Upper lobe of left lung (tissue), 6 donors: Measurements from ENCODE around the gene RS1. TPM values are rescaled to one million over a fixed set of nuclear protein-coding genes. Genes with fewer than 3 reads are reported as not detected.

Source experiments
- ATAC-seq, 2 donors: fragments of 200-7000 bp; cut with Tn5 transposase; one replicate each; pipeline ENCODE4 v1.9.1; 2022; ENCODE audit warnings: mild to moderate bottlenecking in 2 of 2, moderate library complexity in 2 of 2; ENCODE audit not compliant: low FRiP score in 2 of 2
- DNase-seq, 2 donors: peaks; one replicate each; pipeline ENCODE4 v3.0.0-alpha.2; 2019 to 2020
- H3K27ac ChIP-seq, 4 donors: fragments of 200-600 bp; sonication (generic); one replicate each; pipeline ENCODE4 v1.5.1; 2016 to 2019
- H3K27me3 ChIP-seq, 4 donors: fragments of 200-600 bp; sonication (generic); one replicate each; pipeline ENCODE4 v1.5.1; 2017 to 2019
- H3K36me3 ChIP-seq, 4 donors: fragments of 200-600 bp; sonication (generic); one replicate each; pipeline ENCODE4 v1.5.1; 2016 to 2019
- H3K4me1 ChIP-seq, 4 donors: fragments of 200-600 bp; sonication (generic); one replicate each; pipeline ENCODE4 v1.5.1; 2018 to 2019
- H3K4me3 ChIP-seq, 4 donors: fragments of 200-600 bp; sonication (generic); one replicate each; pipeline ENCODE4 v1.5.1; 2017 to 2019; ENCODE audit warnings: mild to moderate bottlenecking in 2 of 4, moderate library complexity in 1 of 4
- H3K9me3 ChIP-seq, 4 donors: fragments of 200-600 bp; sonication (generic); one replicate each; pipeline ENCODE4 v1.5.1; 2018 to 2019
- EP300 ChIP-seq, 4 donors: sonication (generic); formaldehyde crosslinking; IDR thresholded peaks; one replicate each; pipeline ENCODE4 v1.5.1; 2017; ENCODE audit warnings: antibody characterized with exemption in 4 of 4, control low read depth in 2 of 4
- POLR2A ChIP-seq, 4 donors: fragments of 450-650 bp; IDR thresholded peaks; one replicate each; pipeline ENCODE4 v1.5.1; 2016 to 2017; ENCODE audit warnings: antibody characterized with exemption in 4 of 4, mild to moderate bottlenecking in 2 of 4
- POLR2AphosphoS5 ChIP-seq, 2 donors: sonication (generic); formaldehyde crosslinking; IDR thresholded peaks; one replicate each; pipeline ENCODE4 v1.5.1; 2017; ENCODE audit warnings: antibody characterized with exemption in 2 of 2
- WGBS, 2 donors: methylation state at CpG; one replicate each; pipeline ENCODE4 v1.1.5; 2017 to 2018; 5-methylcytosine and 5-hydroxymethylcytosine counted together
- total RNA-seq, 6 donors: library from RNA; depleted of rRNA in 4 of 6; stranded (reverse); fragments of >200 nt in 4 of 6; gene quantifications; one replicate each; pipeline versions ENCODE4 v1.1.0 to v1.2.1, GENCODE V29; 2016 to 2021
- TF ChIP-seq, protein P1 (sequence below), 6 experiments: fragments of 450-650 bp in 4 of 6; fragments of 200-600 bp in 2 of 6; sonication (generic) in 2 of 6; IDR thresholded peaks; one replicate each; pipeline ENCODE4 v1.5.1; 2016 to 2019; ENCODE audit warnings: antibody characterized with exemption in 6 of 6
- donor health status: DM: no; HTN: no; CAD: no; lungs with moderate emphysema.
- donor health status: DM: no; HTN: yes; CAD: no; lungs with severe emphysema.

Gene RS1
- total RNA-seq, 6 donors from 2014 or later: 1.0 to 6.7 (median 4.9) TPM

DNA sequence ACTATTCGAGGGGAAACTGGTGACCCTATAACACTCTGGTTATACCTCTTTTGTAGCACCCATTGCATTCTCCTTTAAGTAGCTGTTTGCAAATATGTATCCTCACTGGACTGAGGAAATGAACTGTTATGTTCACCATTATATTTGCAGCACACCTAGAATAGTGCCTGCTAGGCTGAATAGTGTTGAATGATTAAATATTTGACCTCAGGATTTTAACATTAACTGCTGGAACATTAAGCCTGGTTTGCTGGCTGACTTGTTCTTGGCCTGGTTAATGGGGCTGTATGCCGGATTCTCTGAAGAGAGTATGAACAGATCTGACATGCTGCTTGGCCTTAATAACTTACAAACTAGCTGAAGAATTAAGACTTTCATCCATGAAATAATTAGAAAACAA, 80.1 kb downstream of the RS1 start:
- ATAC-seq: no peak
- TF ChIP-seq EP300 (IDR thresholded peaks at IDR 0.05): no peak
- TF ChIP-seq POLR2AphosphoS5 (IDR thresholded peaks at IDR 0.05): no peak
- TF ChIP-seq POLR2A (IDR thresholded peaks at IDR 0.05): no peak
- TF ChIP-seq, protein P1, sequence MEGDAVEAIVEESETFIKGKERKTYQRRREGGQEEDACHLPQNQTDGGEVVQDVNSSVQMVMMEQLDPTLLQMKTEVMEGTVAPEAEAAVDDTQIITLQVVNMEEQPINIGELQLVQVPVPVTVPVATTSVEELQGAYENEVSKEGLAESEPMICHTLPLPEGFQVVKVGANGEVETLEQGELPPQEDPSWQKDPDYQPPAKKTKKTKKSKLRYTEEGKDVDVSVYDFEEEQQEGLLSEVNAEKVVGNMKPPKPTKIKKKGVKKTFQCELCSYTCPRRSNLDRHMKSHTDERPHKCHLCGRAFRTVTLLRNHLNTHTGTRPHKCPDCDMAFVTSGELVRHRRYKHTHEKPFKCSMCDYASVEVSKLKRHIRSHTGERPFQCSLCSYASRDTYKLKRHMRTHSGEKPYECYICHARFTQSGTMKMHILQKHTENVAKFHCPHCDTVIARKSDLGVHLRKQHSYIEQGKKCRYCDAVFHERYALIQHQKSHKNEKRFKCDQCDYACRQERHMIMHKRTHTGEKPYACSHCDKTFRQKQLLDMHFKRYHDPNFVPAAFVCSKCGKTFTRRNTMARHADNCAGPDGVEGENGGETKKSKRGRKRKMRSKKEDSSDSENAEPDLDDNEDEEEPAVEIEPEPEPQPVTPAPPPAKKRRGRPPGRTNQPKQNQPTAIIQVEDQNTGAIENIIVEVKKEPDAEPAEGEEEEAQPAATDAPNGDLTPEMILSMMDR (IDR thresholded peaks at IDR 0.05): no peak

More for the DNA sequence above, 80.1 kb downstream of the RS1 start:
- no peak overlapping the region for H3K4me3 ChIP-seq
- H3K36me3 ChIP-seq: no peaks in the 10 kb centered on the region
- 74 to 87% methylated on average over 2 of the region's 2 CpGs for WGBS, 2 donors
- no peak overlapping the region for H3K27ac ChIP-seq
- H3K9me3 ChIP-seq: no peaks in the 10 kb centered on the region
- no peaks in the 10 kb centered on the region for H3K4me1 ChIP-seq
- H3K27me3 ChIP-seq: no peaks in the 10 kb centered on the region
- no peak for DNase-seq

Other genes with a start within 250 kb of the RS1 start
- 10 to 100 TPM; 17.8 to 47.1 (median 23.4) TPM for gene CDKL5, start 246.5 kb downstream of the RS1 start, total RNA-seq
- 1 to 10 TPM in 1 of 6 donors, under 1 TPM in 3, not detected in 2; 0.20 to 6.7 (median 0.36) TPM for gene PPEF1, start 35.5 kb upstream of the RS1 start, total RNA-seq